ENCODE measurements around the gene NTMT2. TPM values are rescaled to one million over a fixed set of nuclear protein-coding genes. Genes with fewer than 3 reads are reported as not detected.

The NTMT2 gene
- total RNA-seq, 1 donor from 2014 or later = not detected

DNA sequence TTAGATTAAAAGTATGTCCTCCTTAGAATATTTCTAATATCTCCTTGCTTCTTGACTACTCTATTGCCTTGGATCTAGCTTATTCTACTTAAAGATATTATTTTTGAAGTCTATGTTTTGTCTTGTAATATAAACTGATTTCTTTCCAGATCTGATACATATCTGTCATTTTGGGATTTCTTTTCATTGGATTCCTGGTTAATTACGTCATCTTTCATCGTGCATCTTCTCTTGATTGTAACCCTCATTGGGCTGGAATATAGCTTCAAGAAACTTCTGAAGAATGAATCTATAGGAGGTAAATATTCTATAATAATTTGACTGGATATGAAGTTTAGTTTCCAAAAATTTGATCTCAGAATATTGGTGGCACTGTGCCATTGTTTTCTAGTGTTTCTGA lies 12.1 kb downstream of the NTMT2 start:
- Mint-ChIP-seq H3K27me3 (ENCODE audit: insufficient read depth, low read depth) (peaks cover 2% of the 10 kb centered on the region), H3K36me3 (no peaks in the 10 kb centered on the region), H3K4me3 (no peak overlapping the region), H3K27ac (no peak overlapping the region), H3K4me1 (peaks cover 8% of the 10 kb centered on the region), H3K9me3 (no peaks in the 10 kb centered on the region)
- Histone ChIP-seq H3K4me3 (no peak overlapping the region), H3K36me3 (no peaks in the 10 kb centered on the region), H2AFZ (replicated peaks) (no peak overlapping the region), H4K20me1 (ENCODE audit: low read depth) (no peaks in the 10 kb centered on the region), H3K4me2 (no peak overlapping the region), H3F3A (ENCODE audit: low read depth) (no peaks in the 10 kb centered on the region), H3K9me3 (ENCODE audit: low read depth) (no peaks in the 10 kb centered on the region), H3K79me2 (ENCODE audit: low read depth) (no peaks in the 10 kb centered on the region), H3K27me3 (no peaks in the 10 kb centered on the region), H3K27ac (no peak overlapping the region), H3K4me1 (no peaks in the 10 kb centered on the region), H3K9ac (no peak overlapping the region)
- DNase-seq (ENCODE audit: low spot score) = no peak
- TF ChIP-seq, protein P1, sequence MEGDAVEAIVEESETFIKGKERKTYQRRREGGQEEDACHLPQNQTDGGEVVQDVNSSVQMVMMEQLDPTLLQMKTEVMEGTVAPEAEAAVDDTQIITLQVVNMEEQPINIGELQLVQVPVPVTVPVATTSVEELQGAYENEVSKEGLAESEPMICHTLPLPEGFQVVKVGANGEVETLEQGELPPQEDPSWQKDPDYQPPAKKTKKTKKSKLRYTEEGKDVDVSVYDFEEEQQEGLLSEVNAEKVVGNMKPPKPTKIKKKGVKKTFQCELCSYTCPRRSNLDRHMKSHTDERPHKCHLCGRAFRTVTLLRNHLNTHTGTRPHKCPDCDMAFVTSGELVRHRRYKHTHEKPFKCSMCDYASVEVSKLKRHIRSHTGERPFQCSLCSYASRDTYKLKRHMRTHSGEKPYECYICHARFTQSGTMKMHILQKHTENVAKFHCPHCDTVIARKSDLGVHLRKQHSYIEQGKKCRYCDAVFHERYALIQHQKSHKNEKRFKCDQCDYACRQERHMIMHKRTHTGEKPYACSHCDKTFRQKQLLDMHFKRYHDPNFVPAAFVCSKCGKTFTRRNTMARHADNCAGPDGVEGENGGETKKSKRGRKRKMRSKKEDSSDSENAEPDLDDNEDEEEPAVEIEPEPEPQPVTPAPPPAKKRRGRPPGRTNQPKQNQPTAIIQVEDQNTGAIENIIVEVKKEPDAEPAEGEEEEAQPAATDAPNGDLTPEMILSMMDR (IDR thresholded peaks at IDR 0.05) = no peak
- TF ChIP-seq EZH2phosphoT487 (IDR thresholded peaks at IDR 0.05) (no peak), EZH2 (IDR thresholded peaks at IDR 0.05) (no peak)

DNA sequence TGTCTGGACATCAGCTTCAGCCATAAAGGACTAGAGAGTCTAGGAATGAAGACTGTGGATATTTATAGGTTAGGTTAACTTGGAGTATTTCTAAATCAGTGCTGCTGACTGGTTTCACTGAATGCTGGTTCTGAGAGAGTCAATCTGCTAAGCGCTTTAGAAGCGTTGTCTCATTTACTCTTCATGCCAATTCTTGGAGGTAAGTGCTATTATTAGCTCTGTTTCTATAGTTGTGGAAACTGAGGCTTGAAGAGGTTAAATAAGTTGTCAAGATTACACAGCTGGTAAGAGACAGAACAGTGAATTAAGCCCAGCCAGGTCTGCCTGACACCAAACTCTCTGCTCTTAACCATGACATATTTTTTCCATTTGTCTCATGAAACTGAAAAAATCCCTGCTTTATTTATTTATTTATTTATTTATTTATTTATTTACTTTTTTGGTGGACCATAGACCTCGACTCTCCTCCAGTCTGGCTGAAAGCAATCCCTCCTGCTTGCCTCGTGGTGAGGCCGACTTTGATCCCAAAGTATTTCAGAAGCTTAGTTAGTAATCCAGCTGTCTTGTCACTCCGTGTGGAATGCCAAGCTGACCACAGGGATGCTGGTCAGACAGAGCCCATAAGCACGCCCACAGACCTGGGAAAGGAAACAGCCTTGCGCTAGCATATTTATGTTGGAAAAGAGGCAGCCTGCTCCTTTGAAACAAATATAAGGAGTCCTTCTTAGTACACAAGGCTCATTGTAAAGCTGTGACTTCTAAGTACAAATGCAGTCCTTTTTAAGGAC lies 16.9 kb downstream of the NTMT2 start:
- Mint-ChIP-seq H3K4me3 (no peak overlapping the region), H3K4me1 (peaks cover 15% of the 10 kb centered on the region), H3K36me3 (no peaks in the 10 kb centered on the region), H3K27me3 (ENCODE audit: insufficient read depth, low read depth) (peaks cover 3% of the 10 kb centered on the region), H3K27ac (no peak overlapping the region), H3K9me3 (no peaks in the 10 kb centered on the region)
- Histone ChIP-seq H3F3A (ENCODE audit: low read depth) (no peaks in the 10 kb centered on the region), H3K27ac (no peak overlapping the region), H4K20me1 (ENCODE audit: low read depth) (no peaks in the 10 kb centered on the region), H3K36me3 (no peaks in the 10 kb centered on the region), H3K9me3 (ENCODE audit: low read depth) (no peaks in the 10 kb centered on the region), H3K4me2 (no peak overlapping the region), H2AFZ (replicated peaks) (no peak overlapping the region), H3K4me3 (no peak overlapping the region), H3K4me1 (no peaks in the 10 kb centered on the region), H3K27me3 (no peaks in the 10 kb centered on the region), H3K9ac (no peak overlapping the region), H3K79me2 (ENCODE audit: low read depth) (no peaks in the 10 kb centered on the region)
- DNase-seq (ENCODE audit: low spot score) = peak; percentile 73
- TF ChIP-seq EZH2 (IDR thresholded peaks at IDR 0.05) = no peak
- no peak for TF ChIP-seq EZH2phosphoT487 (IDR thresholded peaks at IDR 0.05)
- TF ChIP-seq, protein P1 (IDR thresholded peaks at IDR 0.05) = no peak

DNA sequence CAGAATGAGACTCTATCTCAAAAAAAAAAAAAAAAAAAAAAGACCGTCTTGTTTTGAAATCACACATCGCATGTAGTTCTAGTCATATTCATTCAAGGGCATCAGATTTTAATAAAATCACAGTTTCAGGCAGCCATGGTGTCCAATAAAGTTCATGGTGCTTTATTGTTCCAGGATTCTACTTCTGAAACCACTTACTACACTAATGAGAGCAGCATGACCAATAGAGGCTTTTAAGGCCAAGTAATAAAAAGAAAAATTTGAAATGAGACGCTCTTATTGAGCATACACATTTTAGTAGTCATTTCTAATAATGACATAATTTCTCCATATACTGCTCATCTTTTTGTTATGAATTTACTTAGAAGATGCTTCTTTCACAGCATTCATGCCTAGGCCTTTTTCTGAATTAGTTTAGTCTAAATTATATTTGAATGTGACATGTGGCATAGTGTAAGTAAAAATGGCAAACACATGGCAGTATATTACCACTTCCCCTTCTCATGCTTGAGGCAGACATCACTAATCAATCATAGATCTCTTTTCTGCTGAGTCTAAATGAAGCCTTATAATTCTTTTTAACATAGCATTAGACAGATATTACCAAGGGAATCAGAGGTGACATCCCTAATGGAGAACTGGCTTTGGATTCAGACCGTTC lies 18.5 kb downstream of the NTMT2 start:
- peaks cover 3% of the 10 kb centered on the region for H3K27me3 Mint-ChIP-seq (ENCODE audit: insufficient read depth, low read depth)

More for the DNA sequence above, 18.5 kb downstream of the NTMT2 start:
- Mint-ChIP-seq H3K36me3 (no peaks in the 10 kb centered on the region), H3K4me1 (peaks cover 15% of the 10 kb centered on the region), H3K4me3 (no peak overlapping the region), H3K27ac (no peak overlapping the region), H3K9me3 (no peaks in the 10 kb centered on the region)
- Histone ChIP-seq H4K20me1 (ENCODE audit: low read depth) (no peaks in the 10 kb centered on the region), H3K27me3 (no peaks in the 10 kb centered on the region), H3K9me3 (ENCODE audit: low read depth) (no peaks in the 10 kb centered on the region), H3K27ac (no peak overlapping the region), H3F3A (ENCODE audit: low read depth) (no peaks in the 10 kb centered on the region), H3K79me2 (ENCODE audit: low read depth) (no peaks in the 10 kb centered on the region), H2AFZ (replicated peaks) (no peak overlapping the region), H3K36me3 (no peaks in the 10 kb centered on the region), H3K4me2 (no peak overlapping the region), H3K4me1 (no peaks in the 10 kb centered on the region), H3K4me3 (no peak overlapping the region), H3K9ac (no peak overlapping the region)
- TF ChIP-seq EZH2 (IDR thresholded peaks at IDR 0.05) (no peak), EZH2phosphoT487 (IDR thresholded peaks at IDR 0.05) (no peak)
- TF ChIP-seq, protein P1 (IDR thresholded peaks at IDR 0.05) = no peak
- no peak for DNase-seq (ENCODE audit: low spot score)

Measured in neural progenitor cell (in vitro differentiated cells).